ENCODE data around the gene CCDC134. TPM values are rescaled to one million over a fixed set of nuclear protein-coding genes. Genes with fewer than 3 reads are reported as not detected.

The CCDC134 gene
- polyA plus RNA-seq, 1 of the 3 experiments (the other 2 are of a cell fraction) = 2.0 TPM

DNA sequence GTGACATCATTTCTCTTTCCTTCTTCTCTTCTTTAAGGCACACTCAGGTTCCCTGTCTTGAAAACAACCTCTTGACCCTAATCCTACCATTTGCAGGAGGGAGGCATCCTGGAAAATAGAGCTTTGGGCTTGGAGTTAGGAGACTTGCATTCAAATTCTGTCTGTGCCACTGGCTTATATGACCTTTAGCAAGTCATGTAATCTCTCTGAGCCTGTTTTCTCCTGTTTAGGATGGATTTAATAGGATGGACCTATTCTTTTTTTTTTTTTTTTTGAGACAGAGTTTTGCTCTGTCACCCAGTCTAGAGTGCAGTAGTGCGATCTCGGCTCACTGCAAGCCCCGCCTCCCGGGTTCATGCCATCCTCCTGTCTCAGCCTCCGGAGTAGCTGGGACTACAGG lies 25.1 kb upstream of the CCDC134 start:
- ChIA-PET POLR2A (no interaction called here), CTCF (interaction anchor here (1.4 kb wide), 1 partner anchor 78 kb away, joined by 3 read pairs; no protein-coding TSS in a partner anchor)
- no peak overlapping the region for H3K4me2 ChIP-seq
- no peaks in the 10 kb centered on the region for H4K20me1 ChIP-seq (ENCODE audit: insufficient read depth)
- no peaks in the 10 kb centered on the region for H3K79me2 ChIP-seq (ENCODE audit: insufficient read depth)
- DNase-seq = no peak
- no peak overlapping the region for H3K27ac ChIP-seq (ENCODE audit: low read depth in 2 of 2, low read length in 1 of 2)
- H2AFZ ChIP-seq (ENCODE audit: low read depth) = no peak overlapping the region
- H3K27me3 ChIP-seq (ENCODE audit: insufficient read depth) = no peaks in the 10 kb centered on the region
- no peak overlapping the region for H3K9ac ChIP-seq
- H3K36me3 ChIP-seq (replicated peaks in 1 of 2; ENCODE audit: control insufficient read depth in 1 of 2, insufficient read depth in 2 of 2, low read length in 1 of 2) = no peaks in the 10 kb centered on the region
- TF ChIP-seq, protein P1, sequence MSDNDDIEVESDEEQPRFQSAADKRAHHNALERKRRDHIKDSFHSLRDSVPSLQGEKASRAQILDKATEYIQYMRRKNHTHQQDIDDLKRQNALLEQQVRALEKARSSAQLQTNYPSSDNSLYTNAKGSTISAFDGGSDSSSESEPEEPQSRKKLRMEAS (IDR thresholded peaks at IDR 0.05; ENCODE audit: low read depth) = no peak
- TF ChIP-seq, protein P2, sequence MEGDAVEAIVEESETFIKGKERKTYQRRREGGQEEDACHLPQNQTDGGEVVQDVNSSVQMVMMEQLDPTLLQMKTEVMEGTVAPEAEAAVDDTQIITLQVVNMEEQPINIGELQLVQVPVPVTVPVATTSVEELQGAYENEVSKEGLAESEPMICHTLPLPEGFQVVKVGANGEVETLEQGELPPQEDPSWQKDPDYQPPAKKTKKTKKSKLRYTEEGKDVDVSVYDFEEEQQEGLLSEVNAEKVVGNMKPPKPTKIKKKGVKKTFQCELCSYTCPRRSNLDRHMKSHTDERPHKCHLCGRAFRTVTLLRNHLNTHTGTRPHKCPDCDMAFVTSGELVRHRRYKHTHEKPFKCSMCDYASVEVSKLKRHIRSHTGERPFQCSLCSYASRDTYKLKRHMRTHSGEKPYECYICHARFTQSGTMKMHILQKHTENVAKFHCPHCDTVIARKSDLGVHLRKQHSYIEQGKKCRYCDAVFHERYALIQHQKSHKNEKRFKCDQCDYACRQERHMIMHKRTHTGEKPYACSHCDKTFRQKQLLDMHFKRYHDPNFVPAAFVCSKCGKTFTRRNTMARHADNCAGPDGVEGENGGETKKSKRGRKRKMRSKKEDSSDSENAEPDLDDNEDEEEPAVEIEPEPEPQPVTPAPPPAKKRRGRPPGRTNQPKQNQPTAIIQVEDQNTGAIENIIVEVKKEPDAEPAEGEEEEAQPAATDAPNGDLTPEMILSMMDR (IDR thresholded peaks at IDR 0.05) = no peak
- no peak for TF ChIP-seq SIN3A (IDR thresholded peaks at IDR 0.05; ENCODE audit: borderline replicate concordance, low read depth, low read length)
- TF ChIP-seq FOXJ3 (CRISPR knock-in tag; IDR thresholded peaks at IDR 0.05) = no peak
- no peak for TF ChIP-seq YY1 (IDR thresholded peaks at IDR 0.05; ENCODE audit: low read depth)
- TF ChIP-seq, protein P3, sequence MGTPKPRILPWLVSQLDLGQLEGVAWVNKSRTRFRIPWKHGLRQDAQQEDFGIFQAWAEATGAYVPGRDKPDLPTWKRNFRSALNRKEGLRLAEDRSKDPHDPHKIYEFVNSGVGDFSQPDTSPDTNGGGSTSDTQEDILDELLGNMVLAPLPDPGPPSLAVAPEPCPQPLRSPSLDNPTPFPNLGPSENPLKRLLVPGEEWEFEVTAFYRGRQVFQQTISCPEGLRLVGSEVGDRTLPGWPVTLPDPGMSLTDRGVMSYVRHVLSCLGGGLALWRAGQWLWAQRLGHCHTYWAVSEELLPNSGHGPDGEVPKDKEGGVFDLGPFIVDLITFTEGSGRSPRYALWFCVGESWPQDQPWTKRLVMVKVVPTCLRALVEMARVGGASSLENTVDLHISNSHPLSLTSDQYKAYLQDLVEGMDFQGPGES (IDR thresholded peaks at IDR 0.05; ENCODE audit: low read depth, low read length) = no peak
- TF ChIP-seq RFX5 (IDR thresholded peaks at IDR 0.05; ENCODE audit: low read length) = no peak
- H3F3A ChIP-seq (replicated peaks; ENCODE audit: insufficient read depth) = no peaks in the 10 kb centered on the region
- WGBS (ENCODE audit: low lambda C conversion rate) = 91% methylated on average over 5 of the region's 5 CpGs
- no peaks in the 10 kb centered on the region for H3K9me2 ChIP-seq
- no peaks in the 10 kb centered on the region for H3K9me3 ChIP-seq
- H3K4me1 ChIP-seq (ENCODE audit: control insufficient read depth in 1 of 2, insufficient read depth in 2 of 2, low read depth in 1 of 2, low read length in 1 of 2) = no peaks in the 10 kb centered on the region
- no peak overlapping the region for H3K4me3 ChIP-seq (ENCODE audit: low read depth in 2 of 2, low read length in 1 of 2)

DNA sequence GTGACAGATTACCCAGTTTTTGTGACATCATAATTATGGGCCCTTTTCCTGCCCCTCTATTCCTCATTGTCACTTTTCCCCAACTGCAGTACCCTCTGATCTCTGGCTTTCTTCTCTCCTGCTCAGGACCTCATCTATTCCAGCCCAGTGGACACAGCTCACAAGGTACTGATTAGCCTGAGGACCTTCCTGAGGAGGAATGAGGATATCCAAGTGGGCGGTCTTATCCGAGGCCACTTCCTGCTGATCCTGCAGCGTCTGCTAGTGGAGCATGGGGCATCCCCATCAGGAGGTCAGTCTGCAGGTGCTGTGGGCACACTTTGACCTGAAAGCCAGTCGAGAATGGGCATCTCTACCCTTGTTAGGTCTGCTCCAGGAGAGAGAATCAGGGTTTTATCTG lies 24.5 kb upstream of the CCDC134 start:
- Histone ChIP-seq H3K4me3 (ENCODE audit: low read depth in 2 of 2, low read length in 1 of 2) (no peak overlapping the region), H3K27me3 (ENCODE audit: insufficient read depth) (no peaks in the 10 kb centered on the region), H3K4me2 (no peak overlapping the region), H3K9me3 (no peaks in the 10 kb centered on the region), H3K27ac (ENCODE audit: low read depth in 2 of 2, low read length in 1 of 2) (no peak overlapping the region), H3K4me1 (ENCODE audit: control insufficient read depth in 1 of 2, insufficient read depth in 2 of 2, low read depth in 1 of 2, low read length in 1 of 2) (no peaks in the 10 kb centered on the region), H3F3A (replicated peaks; ENCODE audit: insufficient read depth) (no peaks in the 10 kb centered on the region), H3K36me3 (replicated peaks in 1 of 2; ENCODE audit: control insufficient read depth in 1 of 2, insufficient read depth in 2 of 2, low read length in 1 of 2) (no peaks in the 10 kb centered on the region), H3K9ac (no peak overlapping the region), H3K9me2 (no peaks in the 10 kb centered on the region), H4K20me1 (ENCODE audit: insufficient read depth) (no peaks in the 10 kb centered on the region), H3K79me2 (ENCODE audit: insufficient read depth) (no peaks in the 10 kb centered on the region), H2AFZ (ENCODE audit: low read depth) (no peak overlapping the region)
- ChIA-PET CTCF (interaction anchor here (1.4 kb wide), 1 partner anchor 79 kb away, joined by 3 read pairs; no protein-coding TSS in a partner anchor), POLR2A (no interaction called here)
- no peak for DNase-seq
- TF ChIP-seq GABPA (IDR thresholded peaks at IDR 0.05; ENCODE audit: low read depth) (no peak), JUND (IDR thresholded peaks at IDR 0.05) (no peak), EP300 (IDR thresholded peaks at IDR 0.05; ENCODE audit: borderline replicate concordance in 1 of 2, low read depth in 1 of 2, low read length in 1 of 2) (no peak), NFIC (IDR thresholded peaks at IDR 0.05; ENCODE audit: borderline replicate concordance) (no peak), RFX5 (IDR thresholded peaks at IDR 0.05; ENCODE audit: low read length) (no peak)
- TF ChIP-seq, protein P4, sequence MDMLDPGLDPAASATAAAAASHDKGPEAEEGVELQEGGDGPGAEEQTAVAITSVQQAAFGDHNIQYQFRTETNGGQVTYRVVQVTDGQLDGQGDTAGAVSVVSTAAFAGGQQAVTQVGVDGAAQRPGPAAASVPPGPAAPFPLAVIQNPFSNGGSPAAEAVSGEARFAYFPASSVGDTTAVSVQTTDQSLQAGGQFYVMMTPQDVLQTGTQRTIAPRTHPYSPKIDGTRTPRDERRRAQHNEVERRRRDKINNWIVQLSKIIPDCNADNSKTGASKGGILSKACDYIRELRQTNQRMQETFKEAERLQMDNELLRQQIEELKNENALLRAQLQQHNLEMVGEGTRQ (IDR thresholded peaks at IDR 0.05; ENCODE audit: borderline replicate concordance, low read depth, low read length) = no peak
- 0% methylated on average over 1 of the region's 4 CpGs for WGBS (ENCODE audit: low lambda C conversion rate)
